Dermis microvascular lymphatic vessel endothelial cell (primary cell): ENCODE results near the gene DLL3. TPM values are rescaled to one million over a fixed set of nuclear protein-coding genes. Genes with fewer than 3 reads are reported as not detected.

Experiments
- DNase-seq, 2 donors: peaks; one replicate each; pipeline versions ENCODE4 v3.0.0 to v3.0.0-alpha.2; 2010; ENCODE audit warnings: low read depth in 2 of 2
- total RNA-seq: library from RNA; depleted of rRNA; stranded (reverse); fragments of >200 nt; gene quantifications from 2 replicates; pipeline ENCODE4 v1.2.1, GENCODE V29; 2014

Gene DLL3
- total RNA-seq, 1 donor from 2014 or later = 0.39 TPM

GRCh38 chr19:39554701-39555311, 56.1 kb downstream of the DLL3 start:
- DNase-seq = no peak

GRCh38 chr19:39555883-39556282, 57.1 kb downstream of the DLL3 start:
- DNase-seq = no peak

Other genes with a start within 250 kb of the DLL3 start
- gene IFNL2, start 230.6 kb upstream of the DLL3 start, total RNA-seq = not detected in 2 replicates
- not detected in 2 replicates for gene IFNL1, start 202.5 kb upstream of the DLL3 start, total RNA-seq
- 0.39 and 0.76 TPM in 2 replicates for gene LRFN1, start 178.1 kb upstream of the DLL3 start, total RNA-seq
- 194 and 220 TPM in 2 replicates for gene GMFG, start 162.9 kb upstream of the DLL3 start, total RNA-seq
- 19.8 and 31.2 TPM in 2 replicates for gene SAMD4B, start 156.5 kb upstream of the DLL3 start, total RNA-seq
- gene PAF1, start 107.8 kb upstream of the DLL3 start, total RNA-seq = 23.4 and 24.9 TPM in 2 replicates
- gene MED29, start 107.6 kb upstream of the DLL3 start, total RNA-seq = 11.6 and 17.3 TPM in 2 replicates
- gene ZFP36, start 92.1 kb upstream of the DLL3 start, total RNA-seq = 0.64 and 1.8 TPM in 2 replicates
- gene PLEKHG2, start 86.3 kb upstream of the DLL3 start, total RNA-seq = 10.5 and 16.9 TPM in 2 replicates
- 117 and 133 TPM in 2 replicates for gene RPS16, start 63.0 kb upstream of the DLL3 start, total RNA-seq
- gene SUPT5H, start 53.4 kb upstream of the DLL3 start, total RNA-seq = 29.9 and 38.1 TPM in 2 replicates
- 48.3 and 50.3 TPM in 2 replicates for gene TIMM50, start 18.1 kb upstream of the DLL3 start, total RNA-seq
- gene SELENOV, start 16.2 kb downstream of the DLL3 start, total RNA-seq = not detected in 2 replicates
- gene EID2B, start 33.9 kb downstream of the DLL3 start, total RNA-seq = 1.8 and 3.1 TPM in 2 replicates
- 13.2 and 17.4 TPM in 2 replicates for gene EID2, start 41.2 kb downstream of the DLL3 start, total RNA-seq
- gene LGALS13, start 103.6 kb downstream of the DLL3 start, total RNA-seq = not detected in 2 replicates
- gene LGALS16, start 157.0 kb downstream of the DLL3 start, total RNA-seq = not detected in 2 replicates
- gene LGALS14, start 205.5 kb downstream of the DLL3 start, total RNA-seq = not detected in 2 replicates
- not detected in 2 replicates for gene CLC, start 239.1 kb downstream of the DLL3 start, total RNA-seq